Measurements from ENCODE around the gene RNF167. TPM values are rescaled to one million over a fixed set of nuclear protein-coding genes. Genes with fewer than 3 reads are reported as not detected.
"Not testable (repeated sequence)": the region's sequence is repeated elsewhere in the genome, so short reads cannot be mapped to it uniquely, and the experiment has no call there.

RNF167 gene
- total RNA-seq, 2 donors from 2014 or later: 176 to 201 TPM

GRCh38 chr17:4898927-4899326, 41.1 kb upstream of the RNF167 start:
- Mint-ChIP-seq H3K9me3 (no peaks in the 10 kb centered on the region), H3K4me1 (ENCODE audit: low read depth) (peaks cover 30% of the 10 kb centered on the region), H3K36me3 (ENCODE audit: insufficient read depth in 2 of 2) (peaks cover 0 to 7% of the 10 kb centered on the region in 2 donors), H3K4me3 (peak overlapping the region; percentile 73 to 86), H3K27ac (no peak overlapping the region), H3K27me3 (ENCODE audit: low read depth) (no peaks in the 10 kb centered on the region)
- DNase-seq: no peak
- no peak for ATAC-seq (replicated peaks in 1 of 2)

DNA sequence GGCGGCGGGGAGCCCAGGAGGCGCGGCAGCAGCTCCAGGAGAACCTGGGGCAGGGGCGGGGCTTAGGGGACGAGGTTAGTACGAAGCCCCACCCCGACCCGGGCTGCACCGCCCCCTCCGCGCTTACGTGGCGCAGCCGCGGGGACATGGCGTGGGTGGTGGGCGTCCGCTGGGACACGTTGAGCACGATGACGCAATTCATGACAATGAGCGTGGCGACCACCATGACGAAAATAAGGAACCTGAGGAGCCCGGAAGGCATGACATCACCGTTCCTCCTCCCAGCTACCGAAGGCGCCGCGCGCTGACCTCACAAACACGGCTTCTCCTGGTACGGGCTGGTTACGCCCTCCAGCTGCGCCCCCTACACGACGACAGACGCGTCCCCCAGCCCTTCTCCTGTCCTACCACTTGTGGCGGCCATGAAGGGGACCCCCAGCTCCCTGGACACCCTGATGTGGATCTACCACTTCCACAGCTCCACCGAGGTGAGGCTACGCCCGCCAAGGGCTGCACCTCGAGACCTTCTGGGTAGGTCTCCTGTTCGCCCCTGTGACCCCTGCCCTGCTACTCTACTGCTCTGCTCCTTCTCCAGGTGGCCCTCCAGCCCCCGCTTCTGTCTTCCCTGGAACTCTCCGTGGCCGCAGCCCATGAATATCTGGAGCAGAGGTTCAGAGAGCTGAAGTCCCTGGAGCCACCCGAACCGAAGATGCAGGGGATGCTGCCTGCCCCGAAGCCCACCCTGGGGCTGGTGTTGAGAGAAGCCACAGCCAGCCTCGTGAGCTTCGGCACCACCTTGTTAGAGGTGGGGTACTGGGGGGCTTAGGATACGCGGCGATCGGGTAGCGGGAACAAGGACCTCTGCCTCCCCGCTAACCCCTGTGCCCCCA, 40.5 kb upstream of the RNF167 start, which contains the start of gene C17orf107:
Gene C17orf107, plus strand, starts transcription at position 196 of the 890 bp plus-strand sequence. Its CDS starts 227 bp downstream, at position 423.
- H3K4me1 Mint-ChIP-seq (ENCODE audit: low read depth): peaks cover 30% of the 10 kb centered on the region

DNA sequence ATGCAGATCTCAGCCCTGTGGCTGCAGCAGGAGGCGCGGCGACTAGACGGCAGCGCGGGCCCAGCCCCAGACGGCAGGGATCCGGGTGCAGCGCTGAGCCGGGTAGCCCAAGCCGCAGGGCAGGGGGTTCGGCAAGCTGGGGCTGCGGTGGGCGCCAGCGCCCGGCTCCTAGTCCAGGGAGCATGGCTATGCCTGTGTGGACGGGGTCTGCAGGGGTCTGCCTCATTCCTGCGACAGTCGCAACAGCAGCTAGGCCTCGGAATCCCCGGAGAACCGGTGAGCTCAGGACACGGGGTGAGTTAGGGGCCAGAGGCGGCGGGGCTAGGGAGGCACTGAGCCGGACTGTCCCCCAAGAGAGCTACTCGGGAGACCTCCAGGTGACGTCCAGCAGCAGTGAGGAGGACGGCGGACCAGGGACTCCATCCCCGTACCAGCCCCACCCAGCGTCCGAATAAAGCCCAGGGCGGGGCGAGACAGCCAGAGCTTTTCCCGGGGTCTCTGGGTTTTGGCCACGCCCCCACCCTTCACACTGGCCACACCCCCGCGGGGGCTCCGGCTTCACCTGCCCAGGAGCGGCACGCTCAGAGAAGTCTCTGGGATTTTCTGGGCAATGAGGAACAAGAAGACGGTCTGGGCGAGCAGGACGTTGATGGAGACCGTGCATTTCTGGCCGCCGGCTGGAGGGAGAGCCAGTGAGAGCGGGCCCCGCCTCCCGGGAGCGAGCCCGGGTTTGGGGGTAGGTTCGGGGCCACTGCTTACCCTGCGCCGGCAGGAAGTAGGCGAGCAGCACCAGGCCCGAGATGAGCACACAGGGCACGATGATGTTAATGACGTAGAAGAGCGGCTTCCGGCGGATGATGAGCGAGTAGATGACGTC, 39.6 kb upstream of the RNF167 start:
- DNase-seq: peak; percentile 56 to 65
- no peak overlapping the region for H3K27ac Mint-ChIP-seq
- H3K9me3 Mint-ChIP-seq: no peaks in the 10 kb centered on the region
- peak; percentile 20 to 35 for ATAC-seq (replicated peaks in 1 of 2)
- peak overlapping the region; percentile 86 to 89 for H3K4me3 Mint-ChIP-seq
- H3K4me1 Mint-ChIP-seq (ENCODE audit: low read depth): peaks cover 30% of the 10 kb centered on the region
- H3K36me3 Mint-ChIP-seq (ENCODE audit: insufficient read depth in 2 of 2): peaks cover 0 to 7% of the 10 kb centered on the region in 2 donors
- H3K27me3 Mint-ChIP-seq (ENCODE audit: low read depth): no peaks in the 10 kb centered on the region

More for the DNA sequence above, 40.5 kb upstream of the RNF167 start, which contains the start of gene C17orf107:
- Mint-ChIP-seq H3K36me3 (ENCODE audit: insufficient read depth in 2 of 2) (peaks cover 0 to 7% of the 10 kb centered on the region in 2 donors), H3K27me3 (ENCODE audit: low read depth) (no peaks in the 10 kb centered on the region), H3K9me3 (no peaks in the 10 kb centered on the region), H3K27ac (peak within 1 kb of the TSS; percentile 59), H3K4me3 (peak within 1 kb of the TSS; percentile 86 to 89)
- ATAC-seq (replicated peaks in 1 of 2) (peak; percentile 82), DNase-seq (peak; percentile 98 to 99)

GRCh38 chr17:4901108-4901647, 38.9 kb upstream of the RNF167 start:
- peak overlapping the region; percentile 86 to 89 for H3K4me3 Mint-ChIP-seq
- DNase-seq (no peak), ATAC-seq (replicated peaks in 1 of 2) (no peak)
- no peak overlapping the region for H3K27ac Mint-ChIP-seq
- no peaks in the 10 kb centered on the region for H3K27me3 Mint-ChIP-seq (ENCODE audit: low read depth)
- H3K9me3 Mint-ChIP-seq: no peaks in the 10 kb centered on the region
- peaks cover 30% of the 10 kb centered on the region for H3K4me1 Mint-ChIP-seq (ENCODE audit: low read depth)
- peaks cover 0 to 7% of the 10 kb centered on the region in 2 donors for H3K36me3 Mint-ChIP-seq (ENCODE audit: insufficient read depth in 2 of 2)

DNA sequence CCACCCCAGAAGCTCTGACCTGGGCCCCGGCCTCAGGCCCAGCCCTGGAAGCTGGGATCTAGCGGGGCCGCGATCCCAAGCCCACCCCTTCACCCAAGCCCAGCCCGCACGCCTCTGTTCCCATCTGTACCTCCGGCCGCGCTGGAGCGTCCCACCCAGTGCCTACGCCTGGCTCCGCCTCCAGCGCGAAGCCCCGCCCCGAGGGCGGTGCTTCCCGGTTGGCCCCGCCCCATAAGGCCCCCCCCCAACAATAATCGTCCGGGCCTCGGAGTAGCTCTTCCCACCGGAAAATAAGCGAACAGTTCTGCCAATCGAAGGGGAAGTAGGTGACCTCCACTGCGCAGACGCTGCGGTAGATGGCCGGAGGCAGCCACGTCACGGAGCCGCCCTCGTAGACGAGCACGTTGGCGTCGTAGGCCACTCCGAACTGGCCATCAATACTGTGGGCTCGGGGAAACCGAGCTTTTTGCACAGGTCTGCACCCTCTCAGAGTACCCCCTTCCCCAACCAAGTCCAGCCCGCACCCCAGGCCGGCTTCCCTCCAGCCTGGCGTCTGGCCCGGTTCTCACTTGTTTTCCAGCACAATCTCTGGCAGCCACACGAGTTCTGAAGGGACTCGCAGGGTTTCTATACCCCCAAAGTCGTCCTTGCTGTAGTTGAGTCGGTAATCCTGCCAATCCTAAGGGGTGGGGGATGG, 38.3 kb upstream of the RNF167 start:
- Mint-ChIP-seq H3K9me3 (no peaks in the 10 kb centered on the region), H3K27ac (no peak overlapping the region), H3K4me1 (ENCODE audit: low read depth) (peaks cover 30% of the 10 kb centered on the region), H3K36me3 (ENCODE audit: insufficient read depth in 2 of 2) (peaks cover 0 to 7% of the 10 kb centered on the region in 2 donors), H3K4me3 (peak overlapping the region in 1 of 2 donors; percentile 86), H3K27me3 (ENCODE audit: low read depth) (no peaks in the 10 kb centered on the region)
- no peak for ATAC-seq (replicated peaks in 1 of 2)
- peak in 1 of 2 donors; percentile 24 for DNase-seq

DNA sequence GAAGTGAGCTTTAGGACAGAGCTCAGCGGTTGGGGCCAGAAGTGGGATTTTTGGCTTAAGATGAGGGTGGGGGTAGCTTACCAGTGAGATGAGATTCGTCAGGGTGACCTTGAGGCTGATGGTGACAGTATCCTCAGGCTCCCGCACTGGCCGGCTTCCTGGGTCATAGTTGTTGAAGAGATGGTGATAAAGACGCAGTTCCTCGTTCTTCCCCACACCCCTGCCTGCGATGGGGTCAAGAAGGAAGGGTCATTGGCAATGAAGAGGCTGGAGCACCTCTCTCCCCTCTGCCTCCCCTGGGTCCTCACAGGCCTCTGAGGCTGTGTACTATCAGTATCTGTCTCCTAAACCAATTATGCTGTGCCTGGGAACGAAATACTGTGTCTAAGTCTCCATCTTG, 37.5 kb upstream of the RNF167 start:
- no peaks in the 10 kb centered on the region for H3K27me3 Mint-ChIP-seq (ENCODE audit: low read depth)
- no peaks in the 10 kb centered on the region for H3K9me3 Mint-ChIP-seq
- ATAC-seq (replicated peaks in 1 of 2) (no peak), DNase-seq (no peak)
- peak overlapping the region; percentile 75 for H3K27ac Mint-ChIP-seq
- H3K36me3 Mint-ChIP-seq (ENCODE audit: insufficient read depth in 2 of 2): peaks cover 0 to 7% of the 10 kb centered on the region in 2 donors
- peak overlapping the region; percentile 35 to 79 for H3K4me3 Mint-ChIP-seq
- peaks cover 30% of the 10 kb centered on the region for H3K4me1 Mint-ChIP-seq (ENCODE audit: low read depth)

- ATAC-seq (replicated peaks in 1 of 2) (peak; percentile 41 to 49), DNase-seq (peak; percentile 80 to 84)
- Mint-ChIP-seq H3K4me1 (ENCODE audit: low read depth) (peaks cover 30% of the 10 kb centered on the region), H3K27me3 (ENCODE audit: low read depth) (no peaks in the 10 kb centered on the region), H3K36me3 (ENCODE audit: insufficient read depth in 2 of 2) (peaks cover 0 to 7% of the 10 kb centered on the region in 2 donors), H3K4me3 (peak within 1 kb of the TSS; percentile 78 to 79), H3K27ac (peak within 1 kb of the TSS; percentile 75), H3K9me3 (no peaks in the 10 kb centered on the region)
These were observed 36.8 kb upstream of the RNF167 start, which contains the start of gene CHRNE for GRCh38 chr17:4903051-4903818. Gene CHRNE, minus strand, starts transcription at chr17:4903098. Its CDS starts 35 bp downstream, at chr17:4903063.

DNA sequence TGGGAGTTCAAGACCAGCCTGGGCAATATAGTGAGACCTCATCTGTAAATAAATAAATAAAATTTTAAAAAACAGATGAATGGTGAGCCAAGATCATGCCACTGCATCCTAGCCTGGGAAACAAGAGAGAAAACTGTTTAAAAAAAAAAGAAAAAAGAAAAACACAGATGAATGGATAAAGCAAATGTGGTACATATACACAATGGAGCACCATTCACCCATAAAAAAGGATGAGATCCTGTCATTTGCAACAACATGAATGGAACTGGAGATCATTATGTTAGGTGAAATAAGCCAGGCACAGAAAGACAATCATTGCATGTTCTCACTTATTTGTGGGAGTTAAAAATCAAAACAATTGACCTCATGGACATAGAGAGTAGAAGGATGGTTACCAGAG, 33.4 kb upstream of the RNF167 start:
- not testable (repeated sequence) for H3K27ac Mint-ChIP-seq; ATAC-seq (replicated peaks in 1 of 2); DNase-seq; H3K9me3 Mint-ChIP-seq; H3K27me3 Mint-ChIP-seq (ENCODE audit: low read depth); H3K4me3 Mint-ChIP-seq; H3K36me3 Mint-ChIP-seq (ENCODE audit: insufficient read depth in 2 of 2)
- peaks cover 18% of the 10 kb centered on the region for H3K4me1 Mint-ChIP-seq (ENCODE audit: low read depth)

GRCh38 chr17:4908301-4908700, 31.8 kb upstream of the RNF167 start:
- H3K27me3 Mint-ChIP-seq (ENCODE audit: low read depth): no peaks in the 10 kb centered on the region
- H3K9me3 Mint-ChIP-seq: no peaks in the 10 kb centered on the region
- H3K27ac Mint-ChIP-seq: no peak overlapping the region
- DNase-seq (no peak), ATAC-seq (replicated peaks in 1 of 2) (peak; percentile 30)
- H3K4me3 Mint-ChIP-seq: no peak overlapping the region
- peaks cover 6% of the 10 kb centered on the region for H3K4me1 Mint-ChIP-seq (ENCODE audit: low read depth)
- no peaks in the 10 kb centered on the region for H3K36me3 Mint-ChIP-seq (ENCODE audit: insufficient read depth in 2 of 2)

GRCh38 chr17:4908711-4909496, 31.2 kb upstream of the RNF167 start:
- Mint-ChIP-seq H3K4me1 (ENCODE audit: low read depth) (peaks cover under 1% of the 10 kb centered on the region), H3K27me3 (ENCODE audit: low read depth) (no peaks in the 10 kb centered on the region), H3K27ac (no peak overlapping the region), H3K36me3 (ENCODE audit: insufficient read depth in 2 of 2) (no peaks in the 10 kb centered on the region), H3K4me3 (no peak overlapping the region), H3K9me3 (no peaks in the 10 kb centered on the region)
- peak; percentile 96 to 98 for ATAC-seq (replicated peaks in 1 of 2)
- DNase-seq: peak; percentile 82 to 84

DNA sequence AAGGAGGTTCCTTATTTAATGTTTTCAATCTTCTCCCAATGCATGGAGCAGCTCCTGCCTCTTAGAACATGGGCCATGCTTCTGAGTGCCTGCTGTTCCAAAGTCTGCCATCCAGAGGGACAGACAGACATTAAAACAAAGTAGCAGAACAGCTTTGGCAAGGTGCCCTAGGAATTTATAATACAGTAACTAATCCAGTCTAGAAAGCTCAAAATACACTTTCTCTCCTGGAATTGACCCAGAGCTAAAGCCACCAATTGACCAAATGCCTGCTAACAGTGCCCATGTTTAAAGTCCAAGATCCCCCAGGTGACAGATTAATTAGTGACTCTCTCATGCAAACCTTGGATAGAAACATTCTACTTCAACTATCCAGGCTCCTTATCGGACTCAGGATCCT, 26.1 kb upstream of the RNF167 start:
- Mint-ChIP-seq H3K4me1 (ENCODE audit: low read depth) (no peaks in the 10 kb centered on the region), H3K27ac (no peak overlapping the region), H3K27me3 (ENCODE audit: low read depth) (no peaks in the 10 kb centered on the region), H3K4me3 (no peak overlapping the region), H3K36me3 (ENCODE audit: insufficient read depth in 2 of 2) (no peaks in the 10 kb centered on the region), H3K9me3 (no peaks in the 10 kb centered on the region)
- ATAC-seq (replicated peaks in 1 of 2) (no peak), DNase-seq (no peak)

Data from activated T-cell treated with anti-CD3 and anti-CD28 coated beads, Interleukin-2, amount 50 U/mL, for 72 hours (primary cell).